Measurements from ENCODE around the gene SLC9A3. TPM values are rescaled to one million over a fixed set of nuclear protein-coding genes. Genes with fewer than 3 reads are reported as not detected.

SLC9A3 gene
- total RNA-seq, 1 donor = 0.86 TPM

- no peak for TF ChIP-seq CTCF (IDR thresholded peaks at IDR 0.05; ENCODE audit: insufficient read depth, low read depth, low read length)
- H3K4me3 ChIP-seq (ENCODE audit: low read depth, low read length) = no peak overlapping the region
- no peak for DNase-seq (ENCODE audit: low read depth)
Observed at GRCh38 chr5:539469-540070, 15.3 kb upstream of the SLC9A3 start.

GRCh38 chr5:538801-539468, 14.7 kb upstream of the SLC9A3 start:
- no peak for TF ChIP-seq CTCF (IDR thresholded peaks at IDR 0.05; ENCODE audit: insufficient read depth, low read depth, low read length)
- no peak overlapping the region for H3K4me3 ChIP-seq (ENCODE audit: low read depth, low read length)
- no peak for DNase-seq (ENCODE audit: low read depth)

- DNase-seq (ENCODE audit: low read depth) = no peak
- H3K4me3 ChIP-seq (ENCODE audit: low read depth, low read length) = no peak overlapping the region
- TF ChIP-seq CTCF (IDR thresholded peaks at IDR 0.05; ENCODE audit: insufficient read depth, low read depth, low read length) = no peak
Observed at GRCh38 chr5:538271-538771, 14.1 kb upstream of the SLC9A3 start.

- no peak for DNase-seq (ENCODE audit: low read depth)
- no peak overlapping the region for H3K4me3 ChIP-seq (ENCODE audit: low read depth, low read length)
- TF ChIP-seq CTCF (IDR thresholded peaks at IDR 0.05; ENCODE audit: insufficient read depth, low read depth, low read length) = no peak
Observed at GRCh38 chr5:537621-538071, 13.4 kb upstream of the SLC9A3 start.

- no peak for DNase-seq (ENCODE audit: low read depth)
- TF ChIP-seq CTCF (IDR thresholded peaks at IDR 0.05; ENCODE audit: insufficient read depth, low read depth, low read length) = no peak
- H3K4me3 ChIP-seq (ENCODE audit: low read depth, low read length) = no peak overlapping the region
Observed at GRCh38 chr5:537098-537497, 12.8 kb upstream of the SLC9A3 start.

GRCh38 chr5:535846-536698, 11.8 kb upstream of the SLC9A3 start:
- no peak overlapping the region for H3K4me3 ChIP-seq (ENCODE audit: low read depth, low read length)

More at GRCh38 chr5:535846-536698, 11.8 kb upstream of the SLC9A3 start:
- DNase-seq (ENCODE audit: low read depth) = no peak
- TF ChIP-seq CTCF (IDR thresholded peaks at IDR 0.05; ENCODE audit: insufficient read depth, low read depth, low read length) = no peak

Measured in fibroblast of villous mesenchyme (primary cell).